NB4 (cell line): ENCODE data around the gene NTN3.

Experiments used
- DNase-seq: peaks from one replicate; pipeline ENCODE4 v3.0.0; 2010; ENCODE audit warnings: low read depth
- H3K4me3 ChIP-seq: one replicate; pipeline ENCODE4 v1.5.1; 2011; ENCODE audit warnings: mild to moderate bottlenecking, low read depth, low read length, moderate library complexity
- MYC ChIP-seq: IDR thresholded peaks from 2 replicates; pipeline ENCODE4 v1.6.1; 2011; ENCODE audit warnings: low read depth, low read length
- POLR2A ChIP-seq: IDR thresholded peaks from 2 replicates; pipeline ENCODE4 v1.6.1; 2011; ENCODE audit warnings: mild to moderate bottlenecking; ENCODE audit not compliant: insufficient read length; ENCODE audit errors: extremely low read depth
- TF ChIP-seq, protein P1 (sequence below): IDR thresholded peaks from 2 replicates; pipeline ENCODE4 v1.6.1; 2011; ENCODE audit warnings: low read depth, low read length
- TF ChIP-seq, protein P2 (sequence below): IDR thresholded peaks from one replicate; pipeline ENCODE4 v1.5.1; 2012; ENCODE audit warnings: low read depth, low read length

The NTN3 gene

DNA sequence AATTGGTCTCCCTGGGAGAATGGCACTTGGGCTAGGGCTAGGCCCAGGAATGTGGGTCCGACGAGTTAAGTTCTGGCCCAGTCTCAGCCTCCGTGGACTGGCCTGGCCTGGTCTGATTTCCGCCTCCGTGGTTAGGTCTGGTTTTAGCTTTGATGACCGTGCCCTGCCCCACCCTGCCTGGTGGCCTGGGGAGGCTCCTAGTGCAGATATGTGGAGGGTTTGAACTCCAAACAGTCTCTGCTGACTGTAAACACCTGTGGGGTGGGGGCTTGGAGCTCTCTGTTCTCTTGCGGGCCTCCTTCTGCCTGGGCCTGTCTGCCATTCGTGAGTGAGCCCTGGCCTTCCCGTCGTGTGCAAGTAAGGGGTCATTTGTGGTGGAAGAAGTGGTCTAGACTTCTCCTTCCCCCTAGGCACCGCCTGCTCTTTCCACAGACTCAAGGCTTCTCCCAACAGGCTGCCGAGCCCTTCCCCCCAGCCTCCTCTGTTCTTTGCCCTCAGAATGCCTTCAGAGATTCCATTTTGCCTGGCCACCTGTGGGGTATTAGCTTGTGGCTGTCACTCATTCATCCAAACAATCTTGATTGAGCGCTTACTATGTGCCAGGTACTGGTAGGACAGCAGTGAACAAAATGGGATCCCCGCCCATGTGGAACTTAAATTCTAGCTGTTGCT is 44.2 kb downstream of the NTN3 start:
- peak; percentile 63 for DNase-seq
- peak overlapping the region; percentile 78 for H3K4me3 ChIP-seq
- TF ChIP-seq POLR2A (no peak), MYC (no peak)
- TF ChIP-seq, protein P1, sequence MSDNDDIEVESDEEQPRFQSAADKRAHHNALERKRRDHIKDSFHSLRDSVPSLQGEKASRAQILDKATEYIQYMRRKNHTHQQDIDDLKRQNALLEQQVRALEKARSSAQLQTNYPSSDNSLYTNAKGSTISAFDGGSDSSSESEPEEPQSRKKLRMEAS = no peak
- TF ChIP-seq, protein P2, sequence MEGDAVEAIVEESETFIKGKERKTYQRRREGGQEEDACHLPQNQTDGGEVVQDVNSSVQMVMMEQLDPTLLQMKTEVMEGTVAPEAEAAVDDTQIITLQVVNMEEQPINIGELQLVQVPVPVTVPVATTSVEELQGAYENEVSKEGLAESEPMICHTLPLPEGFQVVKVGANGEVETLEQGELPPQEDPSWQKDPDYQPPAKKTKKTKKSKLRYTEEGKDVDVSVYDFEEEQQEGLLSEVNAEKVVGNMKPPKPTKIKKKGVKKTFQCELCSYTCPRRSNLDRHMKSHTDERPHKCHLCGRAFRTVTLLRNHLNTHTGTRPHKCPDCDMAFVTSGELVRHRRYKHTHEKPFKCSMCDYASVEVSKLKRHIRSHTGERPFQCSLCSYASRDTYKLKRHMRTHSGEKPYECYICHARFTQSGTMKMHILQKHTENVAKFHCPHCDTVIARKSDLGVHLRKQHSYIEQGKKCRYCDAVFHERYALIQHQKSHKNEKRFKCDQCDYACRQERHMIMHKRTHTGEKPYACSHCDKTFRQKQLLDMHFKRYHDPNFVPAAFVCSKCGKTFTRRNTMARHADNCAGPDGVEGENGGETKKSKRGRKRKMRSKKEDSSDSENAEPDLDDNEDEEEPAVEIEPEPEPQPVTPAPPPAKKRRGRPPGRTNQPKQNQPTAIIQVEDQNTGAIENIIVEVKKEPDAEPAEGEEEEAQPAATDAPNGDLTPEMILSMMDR = no peak

DNA sequence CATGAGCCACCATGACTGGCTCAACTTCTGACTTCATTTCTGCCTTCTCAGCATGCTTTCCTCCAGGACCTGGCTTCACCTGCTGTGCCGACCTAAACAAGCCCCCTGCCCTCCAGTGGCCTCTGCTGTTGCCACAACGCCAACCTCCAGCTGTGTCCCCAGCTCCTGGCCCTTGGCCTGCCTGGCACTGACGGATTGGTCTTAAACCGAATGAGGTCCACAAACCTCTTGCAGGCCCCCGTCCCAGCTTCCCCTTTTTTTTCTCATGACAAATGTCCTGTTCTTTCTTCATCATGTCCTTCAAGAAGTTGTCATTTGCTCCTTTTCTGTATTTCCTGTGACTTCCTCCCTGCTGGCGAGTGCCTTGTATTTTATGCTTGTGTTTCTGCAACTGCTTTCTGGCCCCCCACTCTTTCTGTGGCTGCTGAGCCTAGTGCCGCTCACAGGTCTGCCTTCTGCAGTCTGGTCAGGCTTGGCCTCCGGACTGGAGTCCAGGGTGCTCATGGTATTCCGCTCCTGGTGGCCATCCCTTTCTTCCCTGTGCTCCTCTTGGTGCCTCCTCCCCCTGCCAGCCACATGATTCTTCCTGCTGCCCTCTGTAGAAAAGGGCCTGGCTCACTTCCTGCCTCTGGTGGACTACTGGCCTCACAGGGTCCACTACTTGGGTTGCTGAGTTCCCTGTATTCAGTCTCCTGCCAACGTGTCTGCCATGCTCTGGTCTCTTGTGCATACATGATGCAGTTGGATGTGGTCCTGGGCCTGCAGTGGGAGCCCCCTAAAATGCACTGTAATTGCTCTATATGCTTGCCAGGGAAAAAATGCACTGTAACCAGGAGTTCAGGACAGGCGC is 45.5 kb downstream of the NTN3 start:
- peak overlapping the region; percentile 78 for H3K4me3 ChIP-seq
- TF ChIP-seq POLR2A (no peak), MYC (no peak)
- TF ChIP-seq, protein P2 = no peak
- TF ChIP-seq, protein P1 = no peak

GRCh38 chr16:2517954-2518605 is 47.0 kb downstream of the NTN3 start:
- no peak for TF ChIP-seq POLR2A
- TF ChIP-seq, protein P2 = no peak
- no peak for TF ChIP-seq MYC
- TF ChIP-seq, protein P1 = no peak
- no peak for DNase-seq
- H3K4me3 ChIP-seq = no peak overlapping the region

More for the DNA sequence above, 45.5 kb downstream of the NTN3 start:
- DNase-seq = peak; percentile 91

- no peak overlapping the region for H3K4me3 ChIP-seq
- TF ChIP-seq, protein P2 = no peak
- TF ChIP-seq POLR2A = no peak
- DNase-seq = no peak
Measured at GRCh38 chr16:2518823-2519710, 48.0 kb downstream of the NTN3 start.

- no peak for DNase-seq
- TF ChIP-seq MYC = no peak
- TF ChIP-seq, protein P1 = no peak
- H3K4me3 ChIP-seq = no peak overlapping the region
Measured at GRCh38 chr16:2519711-2520080, 48.6 kb downstream of the NTN3 start.
